ENCODE measurements around the gene SMTN.

The SMTN gene

GRCh38 chr22:31045900-31046538 lies 35.1 kb upstream of the SMTN start:
- DNase-seq (ENCODE audit: low read depth in 1 of 2, low spot score in 1 of 2), result no peak
- no peak for TF ChIP-seq POLR2AphosphoS5 (IDR thresholded peaks at IDR 0.05; ENCODE audit: low read depth)
- TF ChIP-seq REST (IDR thresholded peaks at IDR 0.05; ENCODE audit: insufficient replicate concordance, low read depth), result no peak
- TF ChIP-seq SPI1 (IDR thresholded peaks at IDR 0.05; ENCODE audit: borderline replicate concordance, low read depth), result no peak
- TF ChIP-seq GABPA (IDR thresholded peaks at IDR 0.05; ENCODE audit: low read depth), result no peak
- TF ChIP-seq, protein P1, sequence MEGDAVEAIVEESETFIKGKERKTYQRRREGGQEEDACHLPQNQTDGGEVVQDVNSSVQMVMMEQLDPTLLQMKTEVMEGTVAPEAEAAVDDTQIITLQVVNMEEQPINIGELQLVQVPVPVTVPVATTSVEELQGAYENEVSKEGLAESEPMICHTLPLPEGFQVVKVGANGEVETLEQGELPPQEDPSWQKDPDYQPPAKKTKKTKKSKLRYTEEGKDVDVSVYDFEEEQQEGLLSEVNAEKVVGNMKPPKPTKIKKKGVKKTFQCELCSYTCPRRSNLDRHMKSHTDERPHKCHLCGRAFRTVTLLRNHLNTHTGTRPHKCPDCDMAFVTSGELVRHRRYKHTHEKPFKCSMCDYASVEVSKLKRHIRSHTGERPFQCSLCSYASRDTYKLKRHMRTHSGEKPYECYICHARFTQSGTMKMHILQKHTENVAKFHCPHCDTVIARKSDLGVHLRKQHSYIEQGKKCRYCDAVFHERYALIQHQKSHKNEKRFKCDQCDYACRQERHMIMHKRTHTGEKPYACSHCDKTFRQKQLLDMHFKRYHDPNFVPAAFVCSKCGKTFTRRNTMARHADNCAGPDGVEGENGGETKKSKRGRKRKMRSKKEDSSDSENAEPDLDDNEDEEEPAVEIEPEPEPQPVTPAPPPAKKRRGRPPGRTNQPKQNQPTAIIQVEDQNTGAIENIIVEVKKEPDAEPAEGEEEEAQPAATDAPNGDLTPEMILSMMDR (IDR thresholded peaks at IDR 0.05; ENCODE audit: insufficient read depth, low read length), result no peak
- Histone ChIP-seq H3K27ac (replicated peaks) (no peak overlapping the region), H3K4me3 (replicated peaks; ENCODE audit: insufficient read depth, low read length) (no peak overlapping the region), H3K27me3 (ENCODE audit: insufficient read depth, poor library complexity, severe bottlenecking) (no peaks in the 10 kb centered on the region)

DNA sequence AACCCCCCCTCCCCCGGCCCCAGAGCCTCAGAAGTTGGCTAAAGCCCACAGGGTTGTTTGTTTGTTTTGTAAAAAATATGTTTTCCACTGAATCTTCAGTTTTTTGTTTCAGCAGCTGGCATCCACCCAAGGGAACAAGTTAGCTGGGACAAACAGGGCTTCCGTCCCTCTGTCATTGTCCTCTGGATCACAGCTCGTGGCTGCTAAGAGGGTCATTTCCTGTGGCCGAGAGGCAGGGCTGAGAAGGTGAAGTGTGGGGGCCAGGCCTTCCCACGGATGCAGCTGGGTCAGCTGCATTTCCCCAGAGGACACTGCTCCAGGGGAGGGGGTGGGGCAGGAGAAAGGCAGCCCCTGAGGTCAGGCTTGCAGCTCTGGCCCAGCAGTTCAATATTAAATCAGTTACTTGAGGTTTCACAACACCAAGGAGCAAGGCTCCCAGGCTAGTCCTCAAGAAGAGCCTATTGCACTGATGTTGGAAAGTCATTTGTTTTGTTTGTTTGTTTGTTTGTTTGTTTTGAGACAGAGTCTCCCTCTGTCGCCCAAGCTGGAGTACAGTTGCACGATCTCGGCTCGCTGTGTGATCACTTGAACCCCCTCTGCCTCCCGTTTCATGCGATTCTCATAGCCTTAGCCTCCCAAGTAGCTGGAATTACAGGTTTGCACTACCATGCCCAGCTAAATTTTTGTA lies 34.4 kb upstream of the SMTN start:
- DNase-seq (ENCODE audit: low read depth in 1 of 2, low spot score in 1 of 2), result no peak
- no peak overlapping the region for H3K27ac ChIP-seq (replicated peaks)
- no peak for TF ChIP-seq SPI1 (IDR thresholded peaks at IDR 0.05; ENCODE audit: borderline replicate concordance, low read depth)
- no peak for TF ChIP-seq REST (IDR thresholded peaks at IDR 0.05; ENCODE audit: insufficient replicate concordance, low read depth)
- no peak for TF ChIP-seq GABPA (IDR thresholded peaks at IDR 0.05; ENCODE audit: low read depth)
- TF ChIP-seq, protein P1 (IDR thresholded peaks at IDR 0.05; ENCODE audit: insufficient read depth, low read length), result no peak
- TF ChIP-seq POLR2AphosphoS5 (IDR thresholded peaks at IDR 0.05; ENCODE audit: low read depth), result no peak
- no peak overlapping the region for H3K4me3 ChIP-seq (replicated peaks; ENCODE audit: insufficient read depth, low read length)
- H3K27me3 ChIP-seq (ENCODE audit: insufficient read depth, poor library complexity, severe bottlenecking), result no peaks in the 10 kb centered on the region

DNA sequence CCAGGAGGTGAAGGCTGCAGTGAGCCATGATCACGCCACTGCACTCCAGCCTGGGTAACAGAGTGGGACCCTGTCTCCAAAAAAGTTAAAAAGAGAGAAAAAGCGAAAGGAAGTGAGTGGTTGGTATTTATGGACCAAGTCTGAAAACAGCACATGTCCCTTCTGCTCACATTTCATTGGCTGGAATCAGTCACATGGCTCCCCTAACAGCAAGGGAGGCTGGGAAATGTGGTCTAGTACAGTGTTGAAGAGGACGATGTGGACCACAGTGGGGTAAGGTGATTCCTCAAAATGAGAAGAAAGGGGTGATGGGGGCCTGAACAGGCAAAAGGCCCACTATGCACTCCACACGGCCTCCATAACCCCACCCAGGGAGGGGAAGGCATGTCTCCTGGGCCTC lies 32.5 kb upstream of the SMTN start:
- no peak for DNase-seq (ENCODE audit: low read depth in 1 of 2, low spot score in 1 of 2)
- Histone ChIP-seq H3K4me3 (replicated peaks; ENCODE audit: insufficient read depth, low read length) (no peak overlapping the region), H3K27ac (replicated peaks) (no peak overlapping the region), H3K27me3 (ENCODE audit: insufficient read depth, poor library complexity, severe bottlenecking) (no peaks in the 10 kb centered on the region)
- no peak for TF ChIP-seq GABPA (IDR thresholded peaks at IDR 0.05; ENCODE audit: low read depth)
- no peak for TF ChIP-seq SPI1 (IDR thresholded peaks at IDR 0.05; ENCODE audit: borderline replicate concordance, low read depth)
- TF ChIP-seq POLR2AphosphoS5 (IDR thresholded peaks at IDR 0.05; ENCODE audit: low read depth), result no peak
- TF ChIP-seq, protein P1 (IDR thresholded peaks at IDR 0.05; ENCODE audit: insufficient read depth, low read length), result no peak
- no peak for TF ChIP-seq REST (IDR thresholded peaks at IDR 0.05; ENCODE audit: insufficient replicate concordance, low read depth)

Data from HL-60 (cell line).